NB4 (cell line): ENCODE results near the gene CGREF1.
"Not testable (repeated sequence)": the region's sequence is repeated elsewhere in the genome, so short reads cannot be mapped to it uniquely, and the experiment has no call there.

Source experiments
- DNase-seq: peaks from one replicate; pipeline ENCODE4 v3.0.0; 2010; ENCODE audit warnings: low read depth
- H3K4me3 ChIP-seq: one replicate; pipeline ENCODE4 v1.5.1; 2011; ENCODE audit warnings: mild to moderate bottlenecking, low read depth, low read length, moderate library complexity
- MYC ChIP-seq: IDR thresholded peaks from 2 replicates; pipeline ENCODE4 v1.6.1; 2011; ENCODE audit warnings: low read depth, low read length
- POLR2A ChIP-seq: IDR thresholded peaks from 2 replicates; pipeline ENCODE4 v1.6.1; 2011; ENCODE audit warnings: mild to moderate bottlenecking; ENCODE audit not compliant: insufficient read length; ENCODE audit errors: extremely low read depth
- TF ChIP-seq, protein P1 (sequence below): IDR thresholded peaks from 2 replicates; pipeline ENCODE4 v1.6.1; 2011; ENCODE audit warnings: low read depth, low read length
- TF ChIP-seq, protein P2 (sequence below): IDR thresholded peaks from one replicate; pipeline ENCODE4 v1.5.1; 2012; ENCODE audit warnings: low read depth, low read length

Gene CGREF1

DNA sequence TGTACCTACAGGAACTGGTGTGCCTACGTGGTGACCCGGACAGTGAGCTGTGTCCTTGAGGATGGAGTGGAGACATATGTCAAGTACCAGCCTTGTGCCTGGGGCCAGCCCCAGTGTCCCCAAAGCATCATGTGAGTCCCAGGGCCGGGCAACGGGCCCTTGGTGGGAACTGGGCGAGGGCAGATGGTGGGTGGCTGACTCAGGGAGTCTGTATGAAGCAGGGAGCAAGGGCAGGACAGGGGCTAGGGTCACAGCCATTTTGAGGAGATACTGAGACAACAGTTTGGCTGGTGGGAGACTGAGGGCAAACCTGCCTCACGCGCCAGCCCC, 38.8 kb downstream of the CGREF1 start:
- TF ChIP-seq, protein P1, sequence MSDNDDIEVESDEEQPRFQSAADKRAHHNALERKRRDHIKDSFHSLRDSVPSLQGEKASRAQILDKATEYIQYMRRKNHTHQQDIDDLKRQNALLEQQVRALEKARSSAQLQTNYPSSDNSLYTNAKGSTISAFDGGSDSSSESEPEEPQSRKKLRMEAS = no peak
- no peak for TF ChIP-seq MYC
- no peak for TF ChIP-seq POLR2A
- TF ChIP-seq, protein P2, sequence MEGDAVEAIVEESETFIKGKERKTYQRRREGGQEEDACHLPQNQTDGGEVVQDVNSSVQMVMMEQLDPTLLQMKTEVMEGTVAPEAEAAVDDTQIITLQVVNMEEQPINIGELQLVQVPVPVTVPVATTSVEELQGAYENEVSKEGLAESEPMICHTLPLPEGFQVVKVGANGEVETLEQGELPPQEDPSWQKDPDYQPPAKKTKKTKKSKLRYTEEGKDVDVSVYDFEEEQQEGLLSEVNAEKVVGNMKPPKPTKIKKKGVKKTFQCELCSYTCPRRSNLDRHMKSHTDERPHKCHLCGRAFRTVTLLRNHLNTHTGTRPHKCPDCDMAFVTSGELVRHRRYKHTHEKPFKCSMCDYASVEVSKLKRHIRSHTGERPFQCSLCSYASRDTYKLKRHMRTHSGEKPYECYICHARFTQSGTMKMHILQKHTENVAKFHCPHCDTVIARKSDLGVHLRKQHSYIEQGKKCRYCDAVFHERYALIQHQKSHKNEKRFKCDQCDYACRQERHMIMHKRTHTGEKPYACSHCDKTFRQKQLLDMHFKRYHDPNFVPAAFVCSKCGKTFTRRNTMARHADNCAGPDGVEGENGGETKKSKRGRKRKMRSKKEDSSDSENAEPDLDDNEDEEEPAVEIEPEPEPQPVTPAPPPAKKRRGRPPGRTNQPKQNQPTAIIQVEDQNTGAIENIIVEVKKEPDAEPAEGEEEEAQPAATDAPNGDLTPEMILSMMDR = no peak
- DNase-seq = no peak
- no peak overlapping the region for H3K4me3 ChIP-seq

DNA sequence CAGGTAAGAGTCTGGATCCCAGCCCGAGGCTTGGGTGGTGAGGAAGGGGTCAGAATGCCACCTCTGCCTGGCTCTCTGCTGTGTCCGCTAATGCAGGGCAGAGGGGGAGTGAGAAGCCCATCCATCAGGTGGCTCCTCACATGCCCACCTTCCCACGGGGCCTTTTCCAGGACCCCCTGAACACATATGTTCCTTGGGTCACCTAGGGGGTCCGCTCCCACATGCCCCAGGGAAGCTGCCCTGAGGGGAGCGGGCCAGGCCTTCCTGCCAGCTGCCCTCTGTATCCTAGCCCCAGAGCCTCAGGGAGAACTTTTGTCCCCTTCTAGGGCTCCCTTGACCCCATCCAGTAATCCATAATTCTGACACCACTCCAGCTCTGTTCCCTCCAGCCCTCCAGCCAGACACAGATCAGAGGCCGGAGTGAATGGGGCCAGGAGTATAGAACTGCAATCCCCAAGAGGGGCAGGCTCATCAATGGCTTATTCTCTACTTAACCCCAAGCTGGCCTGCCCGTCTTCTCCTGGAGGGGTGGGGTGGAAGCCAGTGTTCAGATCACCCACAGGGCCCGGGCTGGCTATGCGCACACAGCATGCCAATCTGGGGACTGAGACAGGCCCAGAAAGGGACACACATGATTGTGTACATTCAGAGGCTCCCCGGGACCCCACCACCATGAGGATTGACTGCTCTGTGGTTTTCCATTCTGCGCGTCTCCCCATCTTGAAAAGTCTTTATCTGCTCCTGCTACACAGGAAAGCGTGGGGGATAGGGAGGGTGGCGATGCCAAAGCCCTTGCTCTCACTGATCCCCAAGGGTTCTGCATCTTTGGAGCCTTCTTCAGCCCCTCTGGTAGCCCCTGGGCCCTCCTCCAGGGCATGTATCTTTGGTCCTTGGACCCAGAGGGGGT, 39.4 kb downstream of the CGREF1 start:
- no peak overlapping the region for H3K4me3 ChIP-seq
- no peak for DNase-seq

DNA sequence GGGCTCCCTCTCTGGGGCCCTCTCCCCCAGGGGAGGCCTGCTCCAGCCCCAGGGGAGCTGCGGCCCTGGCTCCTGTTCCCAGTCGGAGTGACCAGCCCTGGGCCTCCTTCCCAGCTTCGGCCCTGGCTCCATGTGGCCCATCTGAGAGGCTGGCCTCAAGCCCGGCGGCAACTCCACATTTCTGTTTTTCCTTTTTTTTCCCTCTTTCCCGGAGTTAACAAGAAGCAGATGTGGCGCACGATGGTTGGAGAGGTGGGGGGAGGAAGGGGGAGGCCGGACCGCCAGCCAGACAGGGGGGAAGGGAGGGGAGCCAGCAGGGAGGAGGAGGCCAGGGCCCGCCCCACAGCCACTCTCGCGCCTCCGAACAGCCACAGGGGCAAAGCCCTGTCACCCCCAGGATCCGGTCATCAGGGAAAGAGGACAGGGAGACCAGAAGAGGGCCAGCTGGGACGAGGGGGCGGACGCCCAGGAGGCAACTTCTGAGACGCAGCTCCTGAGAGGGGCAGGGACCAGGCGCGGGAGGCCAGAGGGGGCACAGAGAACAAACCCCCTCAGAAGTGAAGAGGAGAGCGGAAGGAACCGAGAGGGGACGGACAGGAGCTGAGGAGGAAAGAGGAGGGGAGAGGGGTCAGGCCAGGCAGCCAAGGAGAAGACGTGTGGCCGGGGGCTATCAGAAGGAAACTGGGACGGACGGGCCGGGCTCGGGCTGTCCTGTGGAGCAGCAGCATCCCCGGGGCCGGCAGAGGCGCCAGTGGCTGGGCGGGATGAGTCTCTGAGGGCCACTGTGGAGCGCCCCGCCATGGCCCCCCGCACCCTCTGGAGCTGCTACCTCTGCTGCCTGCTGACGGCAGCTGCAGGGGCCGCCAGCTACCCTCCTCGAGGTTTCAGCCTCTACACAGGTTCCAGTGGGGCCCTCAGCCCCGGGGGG, 40.4 kb downstream of the CGREF1 start, which contains the start of gene EMILIN1:
EMILIN1 (plus strand) TSS at position 349 of the 928 bp plus-strand sequence; CDS start at position 800, 451 bp downstream.
- H3K4me3 ChIP-seq = no peak within 1 kb of the TSS
- no peak for DNase-seq
- TF ChIP-seq, protein P1 = no peak
- TF ChIP-seq, protein P2 = no peak
- no peak for TF ChIP-seq POLR2A
- TF ChIP-seq MYC = no peak

More for the DNA sequence above, 39.4 kb downstream of the CGREF1 start:
- TF ChIP-seq POLR2A (no peak), MYC (no peak)
- TF ChIP-seq, protein P2 = no peak
- TF ChIP-seq, protein P1 = no peak

DNA sequence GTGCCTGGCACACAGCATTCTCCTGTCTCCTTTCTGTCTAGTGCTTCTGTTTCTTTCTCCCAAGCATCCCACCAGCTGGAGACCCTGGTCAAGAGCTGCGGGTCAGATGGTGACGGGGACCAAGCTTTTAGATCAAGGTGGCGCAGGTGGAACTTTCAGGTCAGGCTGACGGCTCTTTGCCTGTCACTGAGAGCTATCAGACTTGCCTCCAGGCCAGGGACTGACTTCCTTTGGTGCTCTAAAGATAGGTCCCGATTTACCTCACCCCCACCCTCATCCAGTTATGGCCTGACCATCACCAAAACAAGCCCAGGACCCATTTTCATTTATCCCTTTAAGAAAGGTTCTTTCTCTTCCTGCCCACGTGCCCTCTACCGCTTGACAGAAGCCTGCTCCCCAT, 41.7 kb downstream of the CGREF1 start:
- TF ChIP-seq POLR2A (no peak), MYC (no peak)
- TF ChIP-seq, protein P1 = no peak
- TF ChIP-seq, protein P2 = no peak
- no peak overlapping the region for H3K4me3 ChIP-seq
- DNase-seq = no peak

DNA sequence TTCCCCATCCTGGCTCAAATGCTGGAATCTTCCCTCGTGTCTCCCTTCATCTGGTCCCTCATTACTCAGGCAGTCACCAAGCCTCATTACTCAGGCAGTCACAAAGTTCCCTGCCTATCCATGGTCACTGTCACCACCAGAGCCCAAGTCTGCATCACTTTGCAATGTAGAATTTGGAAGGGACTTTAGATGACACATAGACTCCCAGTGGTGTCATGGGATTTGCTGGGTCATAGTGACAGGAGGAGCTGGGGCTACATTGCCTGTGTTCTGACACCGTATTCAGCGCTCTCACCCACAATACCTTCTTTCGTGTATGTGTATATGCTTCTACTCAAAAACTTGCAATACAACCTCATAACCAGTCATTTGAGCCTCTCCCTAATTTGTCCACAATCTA, 42.6 kb downstream of the CGREF1 start:
- TF ChIP-seq MYC (no peak), POLR2A (no peak)
- TF ChIP-seq, protein P2 = no peak
- TF ChIP-seq, protein P1 = no peak
- H3K4me3 ChIP-seq = no peak overlapping the region
- DNase-seq = no peak

DNA sequence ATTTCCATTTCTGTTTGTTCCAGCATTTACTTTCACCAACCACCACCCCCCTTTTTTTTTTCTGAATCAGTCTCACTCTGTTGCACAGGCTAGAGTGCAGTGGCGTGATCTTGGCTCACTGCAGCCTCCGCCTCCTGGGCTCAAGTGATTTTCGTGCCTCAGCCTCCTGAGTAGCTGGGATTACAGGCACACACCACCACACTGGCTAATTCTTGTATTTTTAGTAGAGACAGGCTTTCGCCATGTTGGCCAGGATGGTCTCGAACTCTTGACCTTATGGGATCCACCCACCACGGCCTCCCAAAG, 43.4 kb downstream of the CGREF1 start:
- not testable (repeated sequence) for H3K4me3 ChIP-seq, DNase-seq
